ENCODE results near the gene SERPINB2. TPM values are rescaled to one million over a fixed set of nuclear protein-coding genes. Genes with fewer than 3 reads are reported as not detected.

Gene SERPINB2
- total and polyA plus RNA-seq, 2 of the 13 experiments (the other 11 are each of a cell fraction or from before 2014, with no cell fraction given): 0.07 to 0.11 TPM

DNA sequence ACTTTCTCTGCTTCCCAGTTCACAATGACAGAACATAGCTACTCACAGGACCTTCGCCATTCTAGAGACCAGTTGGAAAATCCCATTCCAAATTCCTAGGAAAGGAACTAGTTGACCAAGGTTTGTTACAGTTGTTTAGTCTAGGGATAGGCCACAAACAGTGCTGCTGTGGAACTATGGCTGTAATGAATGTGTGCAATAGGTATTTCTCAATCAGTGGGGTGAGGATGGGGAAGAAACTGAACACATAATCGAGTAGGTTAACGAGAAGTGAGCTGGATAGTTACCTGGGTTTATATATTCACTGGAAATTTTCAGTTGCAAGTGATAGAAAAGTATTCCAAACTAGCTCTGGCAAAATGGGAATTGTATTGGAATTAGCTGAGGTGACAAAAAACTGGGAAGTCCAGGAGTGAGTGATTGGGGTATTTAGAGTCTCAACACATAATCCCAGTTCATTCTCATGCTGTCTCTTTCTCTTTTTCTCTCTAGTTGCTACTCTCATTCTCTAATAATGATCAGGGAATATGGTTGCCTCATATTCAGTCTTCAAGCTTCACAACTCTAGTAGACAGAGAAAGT lies 43.4 kb downstream of the SERPINB2 start:
- 0% methylated on average over 3 of the region's 3 CpGs for WGBS (ENCODE audit: low lambda C conversion rate)
- no peaks in the 10 kb centered on the region for H3K79me2 ChIP-seq (ENCODE audit: insufficient read depth, low read length)
- H3K9ac ChIP-seq (ENCODE audit: insufficient read depth, low read depth, low read length): no peak overlapping the region
- intact Hi-C loops (cut with micrococcal nuclease; ENCODE audit: unreplicated experiment) (no loop called here), in situ Hi-C loops (cut with HindIII; ENCODE audit: extremely low pct_ligation_motif_present, low pct_unique_long_range_greater_than_20kb) (no loop called here)
- FAIRE-seq: no peak
- no peak for DNase-seq (ENCODE audit: low spot score)
- ChIA-PET CTCF (ENCODE audit: low intra/inter-chr PET ratio, low total read pairs) (no interaction called here), POLR2A (no interaction called here)
- H3K27ac ChIP-seq (ENCODE audit: extremely low read length, insufficient read depth, low read length): no peak overlapping the region
- no peak overlapping the region for H3K4me2 ChIP-seq (ENCODE audit: low read depth, low read length)
- ATAC-seq: no peak
- H3K36me3 ChIP-seq (replicated peaks in 1 of 2; ENCODE audit: control insufficient read depth in 1 of 2, insufficient read depth in 2 of 2, low read length in 2 of 2): no peaks in the 10 kb centered on the region
- H3K9me3 ChIP-seq (ENCODE audit: low read length): no peaks in the 10 kb centered on the region
- H4K20me1 ChIP-seq (ENCODE audit: insufficient read depth, low read length): no peaks in the 10 kb centered on the region
- no TSS peak for BruUV-seq (replicated peaks)
- no peaks in the 10 kb centered on the region for H3K27me3 ChIP-seq (ENCODE audit: control insufficient read depth in 1 of 2, insufficient read depth in 2 of 2, low read length in 2 of 2)
- H3K4me1 ChIP-seq (ENCODE audit: insufficient read depth, low read length): no peaks in the 10 kb centered on the region
- peak; percentile 74 for TF ChIP-seq MAFF (IDR thresholded peaks at IDR 0.05; ENCODE audit: low read depth, low read length)
- peak; percentile 72 to 85 for TF ChIP-seq MAFK (conservative IDR thresholded peaks at IDR 0.05 in 1 of 2, IDR thresholded peaks at IDR 0.05 in 1 of 2; ENCODE audit: low read length in 2 of 2)
- TF ChIP-seq ZNF629 (CRISPR knock-in tag; conservative IDR thresholded peaks at IDR 0.05): no peak
- H2AFZ ChIP-seq (ENCODE audit: low read length): no peak overlapping the region
- no peak overlapping the region for H3K4me3 ChIP-seq (replicated peaks in 1 of 3; ENCODE audit: insufficient read depth in 1 of 3, low read depth in 2 of 3, low read length in 3 of 3)

DNA sequence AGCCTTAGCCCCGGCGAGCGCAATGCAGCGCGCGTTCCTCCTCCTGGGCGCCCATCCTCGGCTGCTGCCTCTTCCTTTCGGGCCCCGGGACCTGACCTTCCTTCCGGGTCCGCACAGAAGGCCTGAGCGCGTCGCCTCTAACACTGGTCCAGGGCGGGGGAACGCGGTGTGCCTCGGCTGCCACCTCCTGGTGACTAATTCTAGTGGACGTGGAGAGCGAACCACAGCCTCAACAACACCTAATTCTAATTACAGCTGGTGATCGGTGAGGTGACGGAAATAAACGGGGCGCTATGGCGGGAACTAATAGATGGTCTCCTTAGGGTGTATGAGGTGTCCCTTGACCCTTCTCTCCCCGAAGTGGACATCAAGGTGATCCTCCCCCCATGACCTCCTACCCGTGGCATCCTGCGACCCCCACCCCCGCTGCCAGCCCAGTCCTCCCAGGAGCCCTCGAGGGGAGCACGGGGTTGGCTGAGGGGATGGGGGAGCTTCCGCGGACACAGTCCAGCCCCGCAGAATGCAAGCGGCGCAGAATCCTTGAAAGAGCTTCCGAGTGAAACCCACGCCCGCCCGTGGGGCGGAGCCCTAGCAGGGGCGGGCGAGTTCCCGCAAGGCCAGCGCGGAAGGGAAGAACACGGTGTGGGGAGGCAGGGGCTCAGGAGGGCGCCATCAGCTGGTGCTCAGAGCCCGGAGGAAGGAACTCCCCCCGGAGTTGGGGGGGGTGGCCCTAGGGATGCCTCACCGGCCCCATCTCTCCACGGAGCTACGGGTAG lies 48.8 kb downstream of the SERPINB2 start:
- BruUV-seq (replicated peaks): no TSS peak
- Histone ChIP-seq H3K4me2 (ENCODE audit: low read depth, low read length) (peak overlapping the region; percentile 55), H3K9me3 (ENCODE audit: low read length) (no peaks in the 10 kb centered on the region), H3K9ac (ENCODE audit: insufficient read depth, low read depth, low read length) (no peak overlapping the region), H3K4me1 (ENCODE audit: insufficient read depth, low read length) (no peaks in the 10 kb centered on the region), H3K4me3 (replicated peaks in 1 of 3; ENCODE audit: insufficient read depth in 1 of 3, low read depth in 2 of 3, low read length in 3 of 3) (peak overlapping the region in 1 of 3 experiments; percentile 28; a peak in 1 of 6 replicates), H3K36me3 (replicated peaks in 1 of 2; ENCODE audit: control insufficient read depth in 1 of 2, insufficient read depth in 2 of 2, low read length in 2 of 2) (no peaks in the 10 kb centered on the region), H4K20me1 (ENCODE audit: insufficient read depth, low read length) (no peaks in the 10 kb centered on the region), H3K27me3 (ENCODE audit: control insufficient read depth in 1 of 2, insufficient read depth in 2 of 2, low read length in 2 of 2) (0 out of 5 replicates have a peak, but pooled peaks cover 0 to 9% of the 10 kb centered on the region in 2 experiments), H3K27ac (ENCODE audit: extremely low read length, insufficient read depth, low read length) (no peak overlapping the region), H3K79me2 (ENCODE audit: insufficient read depth, low read length) (no peaks in the 10 kb centered on the region), H2AFZ (ENCODE audit: low read length) (no peak overlapping the region)
- ChIA-PET POLR2A (no interaction called here), CTCF (ENCODE audit: low intra/inter-chr PET ratio, low total read pairs) (interaction anchor here (1.1 to 1.6 kb wide), 3 partner anchors 46 to 418 kb away, joined by 3 to 20 read pairs (median 8); no protein-coding TSS in a partner anchor)
- 21% methylated on average over 13 of the region's 54 CpGs for WGBS (ENCODE audit: low lambda C conversion rate)
- FAIRE-seq (no peak), ATAC-seq (peak; percentile 100), DNase-seq (ENCODE audit: low spot score) (peak; percentile 55)
- in situ Hi-C loops (cut with HindIII; ENCODE audit: extremely low pct_ligation_motif_present, low pct_unique_long_range_greater_than_20kb) (no loop called here), intact Hi-C loops (cut with micrococcal nuclease; ENCODE audit: unreplicated experiment) (loop anchor here (1.0 kb wide), 2 partner anchors 45 to 418 kb away; no protein-coding TSS in a partner anchor)
- TF ChIP-seq, protein P1, sequence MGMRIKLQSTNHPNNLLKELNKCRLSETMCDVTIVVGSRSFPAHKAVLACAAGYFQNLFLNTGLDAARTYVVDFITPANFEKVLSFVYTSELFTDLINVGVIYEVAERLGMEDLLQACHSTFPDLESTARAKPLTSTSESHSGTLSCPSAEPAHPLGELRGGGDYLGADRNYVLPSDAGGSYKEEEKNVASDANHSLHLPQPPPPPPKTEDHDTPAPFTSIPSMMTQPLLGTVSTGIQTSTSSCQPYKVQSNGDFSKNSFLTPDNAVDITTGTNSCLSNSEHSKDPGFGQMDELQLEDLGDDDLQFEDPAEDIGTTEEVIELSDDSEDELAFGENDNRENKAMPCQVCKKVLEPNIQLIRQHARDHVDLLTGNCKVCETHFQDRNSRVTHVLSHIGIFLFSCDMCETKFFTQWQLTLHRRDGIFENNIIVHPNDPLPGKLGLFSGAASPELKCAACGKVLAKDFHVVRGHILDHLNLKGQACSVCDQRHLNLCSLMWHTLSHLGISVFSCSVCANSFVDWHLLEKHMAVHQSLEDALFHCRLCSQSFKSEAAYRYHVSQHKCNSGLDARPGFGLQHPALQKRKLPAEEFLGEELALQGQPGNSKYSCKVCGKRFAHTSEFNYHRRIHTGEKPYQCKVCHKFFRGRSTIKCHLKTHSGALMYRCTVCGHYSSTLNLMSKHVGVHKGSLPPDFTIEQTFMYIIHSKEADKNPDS (CRISPR knock-in tag; IDR thresholded peaks at IDR 0.05): no peak
- TF ChIP-seq, protein P2, sequence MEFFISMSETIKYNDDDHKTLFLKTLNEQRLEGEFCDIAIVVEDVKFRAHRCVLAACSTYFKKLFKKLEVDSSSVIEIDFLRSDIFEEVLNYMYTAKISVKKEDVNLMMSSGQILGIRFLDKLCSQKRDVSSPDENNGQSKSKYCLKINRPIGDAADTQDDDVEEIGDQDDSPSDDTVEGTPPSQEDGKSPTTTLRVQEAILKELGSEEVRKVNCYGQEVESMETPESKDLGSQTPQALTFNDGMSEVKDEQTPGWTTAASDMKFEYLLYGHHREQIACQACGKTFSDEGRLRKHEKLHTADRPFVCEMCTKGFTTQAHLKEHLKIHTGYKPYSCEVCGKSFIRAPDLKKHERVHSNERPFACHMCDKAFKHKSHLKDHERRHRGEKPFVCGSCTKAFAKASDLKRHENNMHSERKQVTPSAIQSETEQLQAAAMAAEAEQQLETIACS (CRISPR knock-in tag; IDR thresholded peaks at IDR 0.05): no peak
- TF ChIP-seq, protein P3, sequence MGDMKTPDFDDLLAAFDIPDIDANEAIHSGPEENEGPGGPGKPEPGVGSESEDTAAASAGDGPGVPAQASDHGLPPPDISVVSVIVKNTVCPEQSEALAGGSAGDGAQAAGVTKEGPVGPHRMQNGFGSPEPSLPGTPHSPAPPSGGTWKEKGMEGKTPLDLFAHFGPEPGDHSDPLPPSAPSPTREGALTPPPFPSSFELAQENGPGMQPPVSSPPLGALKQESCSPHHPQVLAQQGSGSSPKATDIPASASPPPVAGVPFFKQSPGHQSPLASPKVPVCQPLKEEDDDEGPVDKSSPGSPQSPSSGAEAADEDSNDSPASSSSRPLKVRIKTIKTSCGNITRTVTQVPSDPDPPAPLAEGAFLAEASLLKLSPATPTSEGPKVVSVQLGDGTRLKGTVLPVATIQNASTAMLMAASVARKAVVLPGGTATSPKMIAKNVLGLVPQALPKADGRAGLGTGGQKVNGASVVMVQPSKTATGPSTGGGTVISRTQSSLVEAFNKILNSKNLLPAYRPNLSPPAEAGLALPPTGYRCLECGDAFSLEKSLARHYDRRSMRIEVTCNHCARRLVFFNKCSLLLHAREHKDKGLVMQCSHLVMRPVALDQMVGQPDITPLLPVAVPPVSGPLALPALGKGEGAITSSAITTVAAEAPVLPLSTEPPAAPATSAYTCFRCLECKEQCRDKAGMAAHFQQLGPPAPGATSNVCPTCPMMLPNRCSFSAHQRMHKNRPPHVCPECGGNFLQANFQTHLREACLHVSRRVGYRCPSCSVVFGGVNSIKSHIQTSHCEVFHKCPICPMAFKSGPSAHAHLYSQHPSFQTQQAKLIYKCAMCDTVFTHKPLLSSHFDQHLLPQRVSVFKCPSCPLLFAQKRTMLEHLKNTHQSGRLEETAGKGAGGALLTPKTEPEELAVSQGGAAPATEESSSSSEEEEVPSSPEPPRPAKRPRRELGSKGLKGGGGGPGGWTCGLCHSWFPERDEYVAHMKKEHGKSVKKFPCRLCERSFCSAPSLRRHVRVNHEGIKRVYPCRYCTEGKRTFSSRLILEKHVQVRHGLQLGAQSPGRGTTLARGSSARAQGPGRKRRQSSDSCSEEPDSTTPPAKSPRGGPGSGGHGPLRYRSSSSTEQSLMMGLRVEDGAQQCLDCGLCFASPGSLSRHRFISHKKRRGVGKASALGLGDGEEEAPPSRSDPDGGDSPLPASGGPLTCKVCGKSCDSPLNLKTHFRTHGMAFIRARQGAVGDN (CRISPR knock-in tag; IDR thresholded peaks at IDR 0.05): peak; percentile 49
- TF ChIP-seq GABPB1 (CRISPR knock-in tag; IDR thresholded peaks at IDR 0.05): peak; percentile 80
